Endothelial cell of umbilical vein (primary cell): ENCODE measurements around the gene STAC3.

Experiments
- CTCF ChIP-seq, 2 donors: IDR thresholded peaks; 1 replicate in 1 of 2; 2 replicates in 1 of 2; pipeline ENCODE4 v1.5.1; 2011; ENCODE audit warnings: low read length in 2 of 2, mild to moderate bottlenecking in 2 of 2, moderate library complexity in 2 of 2, control low read depth in 1 of 2, inconsistent platforms in 1 of 2, low read depth in 1 of 2; ENCODE audit not compliant: insufficient read depth in 1 of 2; ENCODE audit errors: extremely low read depth in 1 of 2
- EZH2 ChIP-seq: IDR thresholded peaks from 2 replicates; pipeline ENCODE4 v1.6.1; 2012; ENCODE audit warnings: borderline replicate concordance, low read depth, mild to moderate bottlenecking, moderate library complexity, low read length, inconsistent platforms; ENCODE audit not compliant: severe bottlenecking
- GATA2 ChIP-seq: IDR thresholded peaks from 2 replicates; pipeline ENCODE4 v1.7.0; 2011; ENCODE audit warnings: low read depth, mild to moderate bottlenecking, moderate library complexity, mixed read lengths, low read length; ENCODE audit not compliant: insufficient read length, insufficient read depth
- MYC ChIP-seq: IDR thresholded peaks from one replicate; pipeline ENCODE4 v1.6.1; 2011; ENCODE audit warnings: mild to moderate bottlenecking, low read depth, low read length
- POLR2A ChIP-seq: IDR thresholded peaks from 2 replicates; pipeline ENCODE4 v1.6.1; 2012; ENCODE audit warnings: low read depth, mild to moderate bottlenecking, control low read depth, low read length
- POLR2AphosphoS5 ChIP-seq: IDR thresholded peaks from 2 replicates; pipeline ENCODE4 v1.6.1; 2012; ENCODE audit warnings: low read depth, mild to moderate bottlenecking, control low read depth, low read length, moderate library complexity; ENCODE audit not compliant: insufficient read depth

GRCh38 chr12:57261428-57261865 is 10.5 kb upstream of the STAC3 start:
- TF ChIP-seq EZH2: no peak
- no peak for TF ChIP-seq POLR2AphosphoS5
- no peak for TF ChIP-seq POLR2A
- no peak for TF ChIP-seq GATA2
- no peak for TF ChIP-seq CTCF (IDR thresholded peaks at IDR 0.05; ENCODE audit: extremely low read depth in 1 of 2, insufficient read depth in 1 of 2, low read depth in 1 of 2, low read length in 2 of 2)
- no peak for TF ChIP-seq MYC
